ENCODE measurements around the gene RDH5. TPM values are rescaled to one million over a fixed set of nuclear protein-coding genes. Genes with fewer than 3 reads are reported as not detected.

The RDH5 gene
- total and polyA plus RNA-seq, 10 donors = 4.7 to 17.4 (median 12.9) TPM

GRCh38 chr12:55676707-55677106, 43.5 kb upstream of the RDH5 start:
- intact Hi-C loops (cut with DNase I; ENCODE audit: low total_unique reads) = no loop called here

GRCh38 chr12:55679691-55680090, 40.5 kb upstream of the RDH5 start:
- H3K4me1 ChIP-seq = peaks cover 6 to 40% (median 25%) of the 10 kb centered on the region in 6 donors
- H3K27ac ChIP-seq = no peak overlapping the region
- peaks cover 0 to 14% (median 0%) of the 10 kb centered on the region in 7 donors for H3K27me3 ChIP-seq (replicated peaks in 1 of 7)
- WGBS, 5 donors = 89 to 96% (median 91%) methylated on average over 5 of the region's 5 CpGs
- H3K36me3 ChIP-seq = peaks cover 0 to under 1% (median 0%) of the 10 kb centered on the region in 6 donors
- no peak for DNase-seq
- no peak for TF ChIP-seq POLR2A (IDR thresholded peaks at IDR 0.05)
- no peak for TF ChIP-seq POLR2AphosphoS5 (IDR thresholded peaks at IDR 0.05)
- no peak for TF ChIP-seq CTCF (IDR thresholded peaks at IDR 0.05 in 8 of 11, conservative IDR thresholded peaks at IDR 0.05 in 3 of 11)
- H3K4me3 ChIP-seq = no peak overlapping the region
- intact Hi-C loops (cut with DNase I; ENCODE audit: low total_unique reads) = no loop called here
- H3K9me3 ChIP-seq = no peaks in the 10 kb centered on the region

More at GRCh38 chr12:55676707-55677106, 43.5 kb upstream of the RDH5 start:
- Histone ChIP-seq H3K27ac (peak overlapping the region in 5 of 8 donors; percentile 17 to 85 (median 64)), H3K36me3 (no peaks in the 10 kb centered on the region), H3K27me3 (replicated peaks in 1 of 7) (peaks cover 0 to 7% (median 0%) of the 10 kb centered on the region in 7 donors), H3K4me3 (no peak overlapping the region), H3K9me3 (no peaks in the 10 kb centered on the region), H3K4me1 (peaks cover 3 to 34% (median 16%) of the 10 kb centered on the region in 6 donors)
- TF ChIP-seq POLR2A (IDR thresholded peaks at IDR 0.05) = no peak
- TF ChIP-seq POLR2AphosphoS5 (IDR thresholded peaks at IDR 0.05) = peak in 1 of 3 donors; percentile 63
- TF ChIP-seq CTCF (IDR thresholded peaks at IDR 0.05 in 8 of 11, conservative IDR thresholded peaks at IDR 0.05 in 3 of 11) = no peak
- no peak for DNase-seq
- 42 to 67% (median 48%) methylated on average over 6 of the region's 6 CpGs for WGBS, 5 donors

- peaks cover 0 to 14% (median 0%) of the 10 kb centered on the region in 6 donors for H3K36me3 ChIP-seq
- WGBS, 5 donors = 7 to 18% (median 16%) methylated on average over 10 to 17 of the region's 17 CpGs
- H3K4me1 ChIP-seq = peaks cover 6 to 36% (median 25%) of the 10 kb centered on the region in 6 donors
- H3K4me3 ChIP-seq = peak overlapping the region in 7 of 8 donors; percentile 18 to 60 (median 30)
- no peaks in the 10 kb centered on the region for H3K9me3 ChIP-seq
- peak overlapping the region in 6 of 8 donors; percentile 19 to 53 (median 39) for H3K27ac ChIP-seq
- peaks cover 0 to 14% (median 0%) of the 10 kb centered on the region in 7 donors for H3K27me3 ChIP-seq (replicated peaks in 1 of 7)
- peak; percentile 83 for DNase-seq
- TF ChIP-seq POLR2AphosphoS5 (IDR thresholded peaks at IDR 0.05) (peak; percentile 39 to 71 (median 49)), POLR2A (IDR thresholded peaks at IDR 0.05) (no peak), CTCF (IDR thresholded peaks at IDR 0.05 in 8 of 11, conservative IDR thresholded peaks at IDR 0.05 in 3 of 11) (peak in 6 of 11 experiments; percentile 15 to 28 (median 22))
- intact Hi-C loops (cut with DNase I; ENCODE audit: low total_unique reads) = no loop called here
Measured at GRCh38 chr12:55681142-55682077, 38.8 kb upstream of the RDH5 start.
